ENCODE data around the gene PML.

- TF ChIP-seq CTCF (IDR thresholded peaks at IDR 0.05; ENCODE audit: low read length) = no peak
- TF ChIP-seq EZH2 (optimal IDR thresholded peaks at IDR 0.05; ENCODE audit: low read depth, low read length) = no peak
- no peak for TF ChIP-seq EZH2phosphoT487 (IDR thresholded peaks at IDR 0.05; ENCODE audit: low read length)
Observed at GRCh38 chr15:73983773-73984172, 10.7 kb upstream of the PML start.
